K562 (cell line): ENCODE data around the gene PLEKHG5. TPM values are rescaled to one million over a fixed set of nuclear protein-coding genes. Genes with fewer than 3 reads are reported as not detected.
A peak's percentile ranks its signal among the peaks of the same experiment; 100 is the strongest.

Experiments used
- ATAC-seq: fragments of 200-7000 bp; cut with Tn5 transposase; 3 replicates; pipeline ENCODE4 v1.9.1; 2020; ENCODE audit warnings: moderate library complexity
- BruUV-seq: library from RNA; stranded (reverse); fragments of 400-500 nt; replicated peaks from 2 replicates; lab custom pipeline; 2021; lab: Mats Ljungman, UMichigan
- CTCF ChIA-PET: fragments of 300-600 bp; formaldehyde crosslinking; extraction: SDS; loops from one replicate; lab custom pipeline; 2021; ENCODE audit warnings: low intra/inter-chr PET ratio; lab: Yijun Ruan, JAX
- POLR2A ChIA-PET: fragments of 300-600, 350-650 bp; sonication (Branson Sonifier 250); formaldehyde crosslinking; extraction: SDS; loops from one replicate; lab custom pipeline; 2021; ENCODE audit warnings: antibody characterized with exemption, inconsistent platforms; lab: Yijun Ruan, JAX
- DNase-seq, 4 experiments: peaks; one replicate each; pipeline versions ENCODE4 v3.0.0 to v3.0.0-alpha.2; 2011 to 2018; ENCODE audit warnings: low spot score in 3 of 4, mixed read lengths in 3 of 4; ENCODE audit errors: extremely low read depth in 1 of 4
- FAIRE-seq: peaks from 2 replicates; lab custom pipeline; 2011; peaks lifted over from hg19 to GRCh38; lab: Jason Lieb, UNC
- H2AFZ ChIP-seq: 2 replicates; pipeline ENCODE4 v1.6.0; 2011; ENCODE audit warnings: low read depth, low read length, control low read depth, inconsistent platforms
- H3K27ac ChIP-seq: fragments of 200-600 bp; 3 replicates; pipeline ENCODE4 v1.8.0; 2011; ENCODE audit warnings: low read depth, mild to moderate bottlenecking, control low read depth, inconsistent platforms, low read length, moderate library complexity, mixed read lengths; ENCODE audit errors: extremely low read depth
- H3K27me3 ChIP-seq, 2 experiments: fragments of 300-600 bp in 1 of 2; 2 replicates in 1 of 2; 3 replicates in 1 of 2; pipeline versions ENCODE4 v1.6.0 to v1.8.0; 2011; ENCODE audit warnings: inconsistent platforms in 2 of 2, low read length in 2 of 2, mild to moderate bottlenecking in 1 of 2, mixed read lengths in 1 of 2, moderate library complexity in 1 of 2; ENCODE audit not compliant: control insufficient read depth in 2 of 2, insufficient read depth in 2 of 2
- H3K36me3 ChIP-seq: fragments of 300-600 bp; 3 replicates; pipeline ENCODE4 v1.8.0; 2011; ENCODE audit warnings: mild to moderate bottlenecking, low read length, inconsistent platforms; ENCODE audit not compliant: control insufficient read depth, insufficient read depth
- H3K4me1 ChIP-seq, 2 experiments: fragments of 200-600 bp in 1 of 2; replicated peaks in 1 of 2; 2 replicates in 1 of 2; 3 replicates in 1 of 2; pipeline versions ENCODE4 v1.5.1 to v1.8.0; 2011; ENCODE audit warnings: inconsistent platforms in 2 of 2, low read length in 2 of 2, mild to moderate bottlenecking in 1 of 2, mixed read lengths in 1 of 2, moderate library complexity in 1 of 2; ENCODE audit not compliant: control insufficient read depth in 2 of 2, insufficient read depth in 2 of 2
- H3K4me2 ChIP-seq: 2 replicates; pipeline ENCODE4 v1.6.1; 2011; ENCODE audit warnings: low read length, control low read depth, inconsistent platforms, mixed read lengths; ENCODE audit not compliant: insufficient read depth
- H3K4me3 ChIP-seq: fragments of 200-600 bp; sonication (generic), shearing (Covaris generic); 2 replicates; pipeline ENCODE4 v1.5.1; 2016; ENCODE audit warnings: control low read depth, inconsistent platforms
- H3K79me2 ChIP-seq: fragments of 200-600 bp; 3 replicates; pipeline ENCODE4 v1.8.0; 2011; ENCODE audit warnings: low read length, inconsistent platforms; ENCODE audit not compliant: control insufficient read depth, insufficient read depth
- H3K9ac ChIP-seq, 2 experiments: 2 replicates each; pipeline versions ENCODE4 v1.6.0 to v1.6.1; 2011; ENCODE audit warnings: low read depth in 2 of 2, low read length in 2 of 2, control low read depth in 1 of 2, inconsistent platforms in 1 of 2, mild to moderate bottlenecking in 1 of 2, mixed read lengths in 1 of 2; ENCODE audit not compliant: insufficient read depth in 1 of 2
- H3K9me1 ChIP-seq: one replicate; pipeline ENCODE4 v1.6.0; 2011; ENCODE audit warnings: inconsistent platforms, mild to moderate bottlenecking, low read length, moderate library complexity; ENCODE audit not compliant: control insufficient read depth, insufficient read depth
- H3K9me3 ChIP-seq: replicated peaks from 2 replicates; pipeline ENCODE4 v1.5.1; 2011; ENCODE audit warnings: low read depth, low read length, inconsistent platforms; ENCODE audit not compliant: control insufficient read depth, insufficient read depth
- H4K20me1 ChIP-seq: replicated peaks from 2 replicates; pipeline ENCODE4 v1.6.1; 2011; ENCODE audit warnings: low read length, inconsistent platforms, mixed read lengths; ENCODE audit not compliant: control insufficient read depth, insufficient read depth
- SMAD2 ChIP-seq: fragments of 150-350 bp; IDR thresholded peaks from 2 replicates; pipeline ENCODE4 v1.6.1; 2014; ENCODE audit warnings: low read depth, mild to moderate bottlenecking, low read length
- TRIM28 ChIP-seq: fragments of 450-650 bp; IDR thresholded peaks from 2 replicates; pipeline ENCODE4 v1.6.1; 2017
- ZFX ChIP-seq: sonication (generic); formaldehyde crosslinking; IDR thresholded peaks from 2 replicates; pipeline ENCODE4 v1.8.0; 2022; ENCODE audit warnings: mild to moderate bottlenecking, missing genetic modification reagents, moderate library complexity
- WGBS: fragments of 100-300 bp; shearing (Covaris generic); methylation state at CpG from one replicate; pipeline ENCODE4 v1.1.6; 2016; ENCODE audit warnings: low coverage, mixed read lengths; ENCODE audit not compliant: insufficient coverage; ENCODE audit errors: missing lambda C conversion rate; 5-methylcytosine and 5-hydroxymethylcytosine counted together
- in situ Hi-C: fragments of 300-500 bp; cut with MboI; formaldehyde crosslinking; loops from 4 replicates; pipeline ENCODE4 v1.15.0; 2018; ENCODE audit warnings: inconsistent platforms, mixed read lengths
- intact Hi-C: fragments of 100-400 bp; cut with micrococcal nuclease; formaldehyde crosslinking; loops from 2 replicates; pipeline ENCODE4 v1.14.2; 2022
- polyA plus RNA-seq, 8 experiments: library from polyadenylated mRNA; depleted of rRNA in 4 of 8; stranded (reverse) in 5 of 8; unstranded in 3 of 8; fragments of >200 nt; fragmentation: Nextera tagmentation in 2 of 8; fragmentation: Illumina TruSeq in 1 of 8; extraction: Ambion mirVana in 2 of 8; extraction: Trizol in 1 of 8; gene quantifications; 2 replicates each; pipeline versions ENCODE4 v1.2.1 to v1.2.3, GENCODE V29; 2011 to 2014; ENCODE audit warnings: inconsistent platforms in 1 of 8, missing spikeins in 1 of 8
- total RNA-seq, 7 experiments: library from RNA; depleted of rRNA in 6 of 7; stranded (reverse); fragments of >200 nt in 6 of 7; fragmentation: Illumina TruSeq in 2 of 7; extraction: Trizol in 2 of 7; gene quantifications; 2 replicates each; pipeline versions ENCODE4 v1.2.1 to v1.2.3, GENCODE V29; 2011 to 2021; ENCODE audit warnings: low replicate concordance in 1 of 7

The PLEKHG5 gene
- total and polyA plus RNA-seq, 9 of the 15 experiments (the other 6 are each of a cell fraction or from before 2014, with no cell fraction given), result 0.04 to 0.29 (median 0.09) TPM; not detected in 3

GRCh38 chr1:6491081-6491449, 402 bp downstream of the PLEKHG5 start:
- TF ChIP-seq SMAD2 (no peak), TRIM28 (no peak), ZFX (CRISPR knock-in tag) (no peak)
- TF ChIP-seq, all 486 proteins: peak for 0
- Histone ChIP-seq H3K9me1 (peaks cover 4% of the 10 kb centered on the region), H3K79me2 (no peaks in the 10 kb centered on the region), H3K4me1 (peaks cover 4 to 35% of the 10 kb centered on the region in 2 experiments; a peak in 2 of 5 replicates), H3K9me3 (no peaks in the 10 kb centered on the region), H3K27me3 (peaks cover 17 to 71% of the 10 kb centered on the region in 2 experiments; a peak in 4 of 5 replicates), H3K36me3 (no peaks in the 10 kb centered on the region), H3K4me3 (peak overlapping the region; percentile 40; the same call in 1 of the 2 replicates), H4K20me1 (peaks cover 34% of the 10 kb centered on the region), H3K27ac (no peak overlapping the region), H2AFZ (peak overlapping the region; percentile 80; the same call in 1 of the 2 replicates), H3K4me2 (no peak overlapping the region), H3K9ac (no peak overlapping the region)
- FAIRE-seq, result no peak
- 29% methylated on average over 6 of the region's 6 CpGs for WGBS
- ChIA-PET POLR2A (interaction anchor here (0.6 to 2.0 kb wide), 4 partner anchors 9 to 220 kb away, joined by 3 to 8 read pairs (median 4); no protein-coding TSS in a partner anchor), CTCF (interaction anchor here (2.1 kb wide), 1 partner anchor 155 kb away, joined by 14 read pairs; no protein-coding TSS in a partner anchor)
- in situ Hi-C loops, result loop anchor here (10.0 to 25.0 kb wide), 2 partner anchors 144 to 721 kb away; no protein-coding TSS in a partner anchor
- no peak for DNase-seq
- no TSS peak for BruUV-seq
- no peak for ATAC-seq
- intact Hi-C loops, result no loop called here
